Endothelial cell of umbilical vein (primary cell): ENCODE data around the gene USF3.

Experiments
- EZH2 ChIP-seq: IDR thresholded peaks from 2 replicates; pipeline ENCODE4 v1.6.1; 2012; ENCODE audit warnings: borderline replicate concordance, low read depth, mild to moderate bottlenecking, moderate library complexity, low read length, inconsistent platforms; ENCODE audit not compliant: severe bottlenecking
- FOS ChIP-seq: IDR thresholded peaks from 2 replicates; pipeline ENCODE4 v1.6.1; 2011; ENCODE audit warnings: mild to moderate bottlenecking, low read length, moderate library complexity, borderline replicate concordance; ENCODE audit not compliant: insufficient read depth
- GATA2 ChIP-seq: IDR thresholded peaks from 2 replicates; pipeline ENCODE4 v1.7.0; 2011; ENCODE audit warnings: low read depth, mild to moderate bottlenecking, moderate library complexity, mixed read lengths, low read length; ENCODE audit not compliant: insufficient read length, insufficient read depth
- MYC ChIP-seq: IDR thresholded peaks from one replicate; pipeline ENCODE4 v1.6.1; 2011; ENCODE audit warnings: mild to moderate bottlenecking, low read depth, low read length
- POLR2A ChIP-seq: IDR thresholded peaks from 2 replicates; pipeline ENCODE4 v1.6.1; 2012; ENCODE audit warnings: low read depth, mild to moderate bottlenecking, control low read depth, low read length
- POLR2AphosphoS5 ChIP-seq: IDR thresholded peaks from 2 replicates; pipeline ENCODE4 v1.6.1; 2012; ENCODE audit warnings: low read depth, mild to moderate bottlenecking, control low read depth, low read length, moderate library complexity; ENCODE audit not compliant: insufficient read depth
- TF ChIP-seq, protein P1 (sequence below), 2 donors: IDR thresholded peaks; 1 replicate in 1 of 2; 2 replicates in 1 of 2; pipeline ENCODE4 v1.5.1; 2011; ENCODE audit warnings: low read length in 2 of 2, mild to moderate bottlenecking in 2 of 2, moderate library complexity in 2 of 2, control low read depth in 1 of 2, inconsistent platforms in 1 of 2, low read depth in 1 of 2; ENCODE audit not compliant: insufficient read depth in 1 of 2; ENCODE audit errors: extremely low read depth in 1 of 2
- TF ChIP-seq, protein P2 (sequence below): IDR thresholded peaks from 2 replicates; pipeline ENCODE4 v1.6.1; 2011; ENCODE audit not compliant: insufficient read depth, insufficient read length

DNA sequence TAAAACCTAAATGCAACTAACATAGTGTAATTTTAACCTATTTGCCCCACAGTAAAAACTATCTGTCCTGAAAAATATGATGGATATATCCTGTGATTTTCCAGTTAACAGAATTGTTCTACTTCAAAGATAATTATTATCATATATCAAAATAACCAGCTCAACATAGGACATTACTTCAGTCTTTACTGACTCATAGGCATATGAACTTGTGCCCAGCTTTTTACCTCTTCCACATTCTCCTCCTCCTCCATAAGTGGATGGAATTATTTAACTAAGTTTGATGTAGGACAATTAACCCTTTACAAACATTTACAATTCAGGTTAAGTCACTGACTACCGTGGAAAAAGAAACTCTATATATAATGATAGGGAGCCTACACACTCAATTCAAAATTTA is 22.9 kb upstream of the USF3 start:
- no peak for TF ChIP-seq POLR2A
- TF ChIP-seq GATA2: no peak
- TF ChIP-seq, protein P1, sequence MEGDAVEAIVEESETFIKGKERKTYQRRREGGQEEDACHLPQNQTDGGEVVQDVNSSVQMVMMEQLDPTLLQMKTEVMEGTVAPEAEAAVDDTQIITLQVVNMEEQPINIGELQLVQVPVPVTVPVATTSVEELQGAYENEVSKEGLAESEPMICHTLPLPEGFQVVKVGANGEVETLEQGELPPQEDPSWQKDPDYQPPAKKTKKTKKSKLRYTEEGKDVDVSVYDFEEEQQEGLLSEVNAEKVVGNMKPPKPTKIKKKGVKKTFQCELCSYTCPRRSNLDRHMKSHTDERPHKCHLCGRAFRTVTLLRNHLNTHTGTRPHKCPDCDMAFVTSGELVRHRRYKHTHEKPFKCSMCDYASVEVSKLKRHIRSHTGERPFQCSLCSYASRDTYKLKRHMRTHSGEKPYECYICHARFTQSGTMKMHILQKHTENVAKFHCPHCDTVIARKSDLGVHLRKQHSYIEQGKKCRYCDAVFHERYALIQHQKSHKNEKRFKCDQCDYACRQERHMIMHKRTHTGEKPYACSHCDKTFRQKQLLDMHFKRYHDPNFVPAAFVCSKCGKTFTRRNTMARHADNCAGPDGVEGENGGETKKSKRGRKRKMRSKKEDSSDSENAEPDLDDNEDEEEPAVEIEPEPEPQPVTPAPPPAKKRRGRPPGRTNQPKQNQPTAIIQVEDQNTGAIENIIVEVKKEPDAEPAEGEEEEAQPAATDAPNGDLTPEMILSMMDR (IDR thresholded peaks at IDR 0.05; ENCODE audit: extremely low read depth in 1 of 2, insufficient read depth in 1 of 2, low read depth in 1 of 2, low read length in 2 of 2): no peak
- TF ChIP-seq, protein P2, sequence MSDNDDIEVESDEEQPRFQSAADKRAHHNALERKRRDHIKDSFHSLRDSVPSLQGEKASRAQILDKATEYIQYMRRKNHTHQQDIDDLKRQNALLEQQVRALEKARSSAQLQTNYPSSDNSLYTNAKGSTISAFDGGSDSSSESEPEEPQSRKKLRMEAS: no peak
- no peak for TF ChIP-seq EZH2
- no peak for TF ChIP-seq POLR2AphosphoS5
- TF ChIP-seq MYC: no peak
- TF ChIP-seq FOS: no peak
